WTC11 (cell line): ENCODE measurements around the gene ZNF248. TPM values are rescaled to one million over a fixed set of nuclear protein-coding genes. Genes with fewer than 3 reads are reported as not detected.

Experiments used
- ATAC-seq: fragments of 200-7000 bp; cut with Tn5 transposase; 2 replicates; pipeline ENCODE4 v1.10.0; 2021; ENCODE audit warnings: mild to moderate bottlenecking, moderate library complexity
- CTCF ChIA-PET: fragments of 300-600 bp; sonication (Branson Sonifier 250); formaldehyde crosslinking; loops from one replicate; lab custom pipeline; 2021; ENCODE audit warnings: antibody characterized with exemption; lab: Charles Lee
- POLR2A ChIA-PET: fragments of 350-600 bp; sonication (Branson Sonifier 250); formaldehyde crosslinking; loops from one replicate; lab custom pipeline; 2021; ENCODE audit warnings: antibody characterized with exemption; lab: Charles Lee
- DNase-seq: peaks from one replicate; pipeline ENCODE4 v3.0.0; 2021; ENCODE audit warnings: low spot score
- H3K27ac Mint-ChIP-seq: 2 replicates; pipeline ENCODE4 v1.8.0; 2021; ENCODE audit warnings: mixed read lengths
- H3K27me3 Mint-ChIP-seq: 2 replicates; pipeline ENCODE4 v1.8.0; 2021; ENCODE audit warnings: low read depth, mild to moderate bottlenecking, moderate library complexity, mixed read lengths
- H3K36me3 Mint-ChIP-seq: 2 replicates; pipeline ENCODE4 v1.8.0; 2021; ENCODE audit warnings: mixed read lengths
- H3K4me1 Mint-ChIP-seq: 2 replicates; pipeline ENCODE4 v1.8.0; 2022; ENCODE audit warnings: mixed read lengths
- H3K4me3 Mint-ChIP-seq: 2 replicates; pipeline ENCODE4 v1.8.0; 2021; ENCODE audit warnings: mild to moderate bottlenecking, moderate library complexity, mixed read lengths
- H3K9me3 Mint-ChIP-seq: 2 replicates; pipeline ENCODE4 v1.8.0; 2021; ENCODE audit warnings: mixed read lengths
- ATF1 ChIP-seq: sonication (generic); formaldehyde crosslinking; IDR thresholded peaks from 2 replicates; pipeline ENCODE4 v1.8.1; 2023; ENCODE audit warnings: mild to moderate bottlenecking, moderate library complexity, missing genetic modification reagents
- CREB1 ChIP-seq: sonication (generic); formaldehyde crosslinking; IDR thresholded peaks from 2 replicates; pipeline ENCODE4 v1.8.0; 2023; ENCODE audit warnings: mild to moderate bottlenecking, missing genetic modification reagents
- ETV6 ChIP-seq: sonication (generic); formaldehyde crosslinking; IDR thresholded peaks from 2 replicates; pipeline ENCODE4 v1.8.1; 2022; ENCODE audit warnings: mild to moderate bottlenecking, missing genetic modification reagents
- MYBL2 ChIP-seq: sonication (generic); formaldehyde crosslinking; IDR thresholded peaks from 2 replicates; pipeline ENCODE4 v1.8.1; 2023; ENCODE audit warnings: mild to moderate bottlenecking, moderate library complexity, missing genetic modification reagents
- NFE2L1 ChIP-seq: sonication (generic); formaldehyde crosslinking; IDR thresholded peaks from 2 replicates; pipeline ENCODE4 v1.8.1; 2023; ENCODE audit warnings: missing genetic modification reagents
- NR1H2 ChIP-seq: sonication (generic); formaldehyde crosslinking; IDR thresholded peaks from 2 replicates; pipeline ENCODE4 v1.9.0; 2021; ENCODE audit warnings: mild to moderate bottlenecking, moderate library complexity, missing genetic modification reagents
- SP1 ChIP-seq: sonication (generic); formaldehyde crosslinking; conservative IDR thresholded peaks from 2 replicates; pipeline ENCODE4 v1.8.1; 2022; ENCODE audit warnings: missing genetic modification reagents
- TP53 ChIP-seq: sonication (generic); formaldehyde crosslinking; IDR thresholded peaks from 2 replicates; pipeline ENCODE4 v1.8.1; 2023; ENCODE audit warnings: mild to moderate bottlenecking, missing genetic modification reagents
- ZBTB21 ChIP-seq: sonication (generic); formaldehyde crosslinking; IDR thresholded peaks from 2 replicates; pipeline ENCODE4 v1.8.1; 2023; ENCODE audit warnings: mild to moderate bottlenecking, missing genetic modification reagents, borderline replicate concordance
- ZNF138 ChIP-seq: sonication (generic); formaldehyde crosslinking; conservative IDR thresholded peaks from 2 replicates; pipeline ENCODE4 v1.8.1; 2022; ENCODE audit warnings: mild to moderate bottlenecking, moderate library complexity, missing genetic modification reagents
- total RNA-seq: library from RNA; stranded (reverse); gene quantifications from 3 replicates; pipeline ENCODE4 v1.2.3, GENCODE V29; 2021
- TF ChIP-seq, protein P1 (sequence below): sonication (generic); formaldehyde crosslinking; IDR thresholded peaks from 2 replicates; pipeline ENCODE4 v1.8.1; 2023; ENCODE audit warnings: mild to moderate bottlenecking, missing genetic modification reagents, borderline replicate concordance
- TF ChIP-seq, protein P2 (sequence below): sonication (generic); formaldehyde crosslinking; IDR thresholded peaks from 2 replicates; pipeline ENCODE4 v1.8.0; 2023; ENCODE audit warnings: mild to moderate bottlenecking, missing genetic modification reagents
- TF ChIP-seq, protein P3 (sequence below): sonication (generic); formaldehyde crosslinking; conservative IDR thresholded peaks from 2 replicates; pipeline ENCODE4 v1.8.1; 2023; ENCODE audit warnings: mild to moderate bottlenecking, low read depth, missing genetic modification reagents, moderate library complexity
- TF ChIP-seq, protein P4 (sequence below): sonication (generic); formaldehyde crosslinking; IDR thresholded peaks from 2 replicates; pipeline ENCODE4 v1.8.0; 2022; ENCODE audit warnings: mild to moderate bottlenecking, missing genetic modification reagents
- TF ChIP-seq, protein P5 (sequence below): fragments of 250-450 bp; sonication (Bioruptor Pico); IDR thresholded peaks from 2 replicates; pipeline ENCODE4 v1.9.0; 2021; ENCODE audit warnings: mild to moderate bottlenecking
- TF ChIP-seq, protein P6 (sequence below): sonication (generic); formaldehyde crosslinking; IDR thresholded peaks from 2 replicates; pipeline ENCODE4 v1.8.1; 2023; ENCODE audit warnings: mild to moderate bottlenecking, missing genetic modification reagents, moderate library complexity
- TF ChIP-seq, protein P7 (sequence below): sonication (generic); formaldehyde crosslinking; conservative IDR thresholded peaks from 2 replicates; pipeline ENCODE4 v1.8.1; 2022; ENCODE audit warnings: mild to moderate bottlenecking, missing genetic modification reagents
- TF ChIP-seq, protein P8 (sequence below): sonication (generic); formaldehyde crosslinking; IDR thresholded peaks from 2 replicates; pipeline ENCODE4 v1.8.1; 2023; ENCODE audit warnings: mild to moderate bottlenecking, missing genetic modification reagents, moderate library complexity
- TF ChIP-seq, protein P9 (sequence below): sonication (generic); formaldehyde crosslinking; IDR thresholded peaks from 2 replicates; pipeline ENCODE4 v1.8.1; 2022; ENCODE audit warnings: low read depth, missing genetic modification reagents, borderline replicate concordance

ZNF248 gene
- total RNA-seq, 1 experiment from 2014 or later = 1.9 TPM

DNA sequence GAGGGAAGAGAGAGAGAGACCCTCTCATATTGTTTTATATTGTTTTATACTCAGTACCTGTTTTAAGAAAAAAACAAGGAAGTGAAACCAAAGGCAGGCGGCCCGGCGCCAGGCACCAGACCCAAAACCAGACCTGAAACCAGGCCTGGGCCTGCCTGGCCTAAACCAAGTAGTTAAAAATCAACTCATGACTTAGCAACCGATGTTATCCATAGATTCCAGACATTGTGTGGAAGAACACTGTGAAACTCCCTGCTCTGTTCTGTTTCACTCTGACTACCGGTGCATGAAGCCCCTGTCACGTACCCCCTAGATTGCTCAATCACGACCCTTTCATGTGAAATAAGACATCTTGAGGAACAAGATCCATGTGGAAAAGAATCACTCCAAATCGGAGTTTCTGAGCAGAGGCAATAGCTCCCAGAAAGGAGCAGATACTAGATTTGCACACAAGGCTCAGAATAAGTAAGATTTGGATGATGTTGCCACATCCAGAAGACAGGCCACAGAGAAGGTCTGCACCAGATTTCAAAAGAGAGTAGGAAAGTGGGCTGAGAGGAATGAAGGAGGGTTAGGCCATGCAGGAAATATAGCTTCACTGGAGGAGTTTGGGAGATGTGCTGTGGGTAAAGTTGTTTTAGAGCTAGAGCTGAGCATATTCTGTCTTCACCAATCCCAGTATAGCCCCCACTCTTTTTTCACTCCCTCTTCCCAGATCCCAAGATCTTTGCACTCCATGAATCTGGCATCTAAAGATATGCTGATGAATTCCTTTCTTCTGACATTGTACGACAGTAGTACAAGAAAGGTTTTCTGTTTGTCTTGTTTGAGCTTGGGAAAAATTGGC lies 8.8 kb upstream of the ZNF248 start:
- peaks cover 57% of the 10 kb centered on the region for H3K36me3 Mint-ChIP-seq
- H3K27me3 Mint-ChIP-seq = no peaks in the 10 kb centered on the region; the same call in 1 of the 2 replicates
- H3K4me3 Mint-ChIP-seq = no peak overlapping the region
- no peak for ATAC-seq
- DNase-seq = no peak
- no peaks in the 10 kb centered on the region for H3K4me1 Mint-ChIP-seq
- TF ChIP-seq, protein P1, sequence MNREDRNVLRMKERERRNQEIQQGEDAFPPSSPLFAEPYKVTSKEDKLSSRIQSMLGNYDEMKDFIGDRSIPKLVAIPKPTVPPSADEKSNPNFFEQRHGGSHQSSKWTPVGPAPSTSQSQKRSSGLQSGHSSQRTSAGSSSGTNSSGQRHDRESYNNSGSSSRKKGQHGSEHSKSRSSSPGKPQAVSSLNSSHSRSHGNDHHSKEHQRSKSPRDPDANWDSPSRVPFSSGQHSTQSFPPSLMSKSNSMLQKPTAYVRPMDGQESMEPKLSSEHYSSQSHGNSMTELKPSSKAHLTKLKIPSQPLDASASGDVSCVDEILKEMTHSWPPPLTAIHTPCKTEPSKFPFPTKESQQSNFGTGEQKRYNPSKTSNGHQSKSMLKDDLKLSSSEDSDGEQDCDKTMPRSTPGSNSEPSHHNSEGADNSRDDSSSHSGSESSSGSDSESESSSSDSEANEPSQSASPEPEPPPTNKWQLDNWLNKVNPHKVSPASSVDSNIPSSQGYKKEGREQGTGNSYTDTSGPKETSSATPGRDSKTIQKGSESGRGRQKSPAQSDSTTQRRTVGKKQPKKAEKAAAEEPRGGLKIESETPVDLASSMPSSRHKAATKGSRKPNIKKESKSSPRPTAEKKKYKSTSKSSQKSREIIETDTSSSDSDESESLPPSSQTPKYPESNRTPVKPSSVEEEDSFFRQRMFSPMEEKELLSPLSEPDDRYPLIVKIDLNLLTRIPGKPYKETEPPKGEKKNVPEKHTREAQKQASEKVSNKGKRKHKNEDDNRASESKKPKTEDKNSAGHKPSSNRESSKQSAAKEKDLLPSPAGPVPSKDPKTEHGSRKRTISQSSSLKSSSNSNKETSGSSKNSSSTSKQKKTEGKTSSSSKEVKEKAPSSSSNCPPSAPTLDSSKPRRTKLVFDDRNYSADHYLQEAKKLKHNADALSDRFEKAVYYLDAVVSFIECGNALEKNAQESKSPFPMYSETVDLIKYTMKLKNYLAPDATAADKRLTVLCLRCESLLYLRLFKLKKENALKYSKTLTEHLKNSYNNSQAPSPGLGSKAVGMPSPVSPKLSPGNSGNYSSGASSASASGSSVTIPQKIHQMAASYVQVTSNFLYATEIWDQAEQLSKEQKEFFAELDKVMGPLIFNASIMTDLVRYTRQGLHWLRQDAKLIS = no peak
- TF ChIP-seq, protein P2, sequence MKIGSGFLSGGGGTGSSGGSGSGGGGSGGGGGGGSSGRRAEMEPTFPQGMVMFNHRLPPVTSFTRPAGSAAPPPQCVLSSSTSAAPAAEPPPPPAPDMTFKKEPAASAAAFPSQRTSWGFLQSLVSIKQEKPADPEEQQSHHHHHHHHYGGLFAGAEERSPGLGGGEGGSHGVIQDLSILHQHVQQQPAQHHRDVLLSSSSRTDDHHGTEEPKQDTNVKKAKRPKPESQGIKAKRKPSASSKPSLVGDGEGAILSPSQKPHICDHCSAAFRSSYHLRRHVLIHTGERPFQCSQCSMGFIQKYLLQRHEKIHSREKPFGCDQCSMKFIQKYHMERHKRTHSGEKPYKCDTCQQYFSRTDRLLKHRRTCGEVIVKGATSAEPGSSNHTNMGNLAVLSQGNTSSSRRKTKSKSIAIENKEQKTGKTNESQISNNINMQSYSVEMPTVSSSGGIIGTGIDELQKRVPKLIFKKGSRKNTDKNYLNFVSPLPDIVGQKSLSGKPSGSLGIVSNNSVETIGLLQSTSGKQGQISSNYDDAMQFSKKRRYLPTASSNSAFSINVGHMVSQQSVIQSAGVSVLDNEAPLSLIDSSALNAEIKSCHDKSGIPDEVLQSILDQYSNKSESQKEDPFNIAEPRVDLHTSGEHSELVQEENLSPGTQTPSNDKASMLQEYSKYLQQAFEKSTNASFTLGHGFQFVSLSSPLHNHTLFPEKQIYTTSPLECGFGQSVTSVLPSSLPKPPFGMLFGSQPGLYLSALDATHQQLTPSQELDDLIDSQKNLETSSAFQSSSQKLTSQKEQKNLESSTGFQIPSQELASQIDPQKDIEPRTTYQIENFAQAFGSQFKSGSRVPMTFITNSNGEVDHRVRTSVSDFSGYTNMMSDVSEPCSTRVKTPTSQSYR (CRISPR knock-in tag) = no peak
- TF ChIP-seq, protein P3, sequence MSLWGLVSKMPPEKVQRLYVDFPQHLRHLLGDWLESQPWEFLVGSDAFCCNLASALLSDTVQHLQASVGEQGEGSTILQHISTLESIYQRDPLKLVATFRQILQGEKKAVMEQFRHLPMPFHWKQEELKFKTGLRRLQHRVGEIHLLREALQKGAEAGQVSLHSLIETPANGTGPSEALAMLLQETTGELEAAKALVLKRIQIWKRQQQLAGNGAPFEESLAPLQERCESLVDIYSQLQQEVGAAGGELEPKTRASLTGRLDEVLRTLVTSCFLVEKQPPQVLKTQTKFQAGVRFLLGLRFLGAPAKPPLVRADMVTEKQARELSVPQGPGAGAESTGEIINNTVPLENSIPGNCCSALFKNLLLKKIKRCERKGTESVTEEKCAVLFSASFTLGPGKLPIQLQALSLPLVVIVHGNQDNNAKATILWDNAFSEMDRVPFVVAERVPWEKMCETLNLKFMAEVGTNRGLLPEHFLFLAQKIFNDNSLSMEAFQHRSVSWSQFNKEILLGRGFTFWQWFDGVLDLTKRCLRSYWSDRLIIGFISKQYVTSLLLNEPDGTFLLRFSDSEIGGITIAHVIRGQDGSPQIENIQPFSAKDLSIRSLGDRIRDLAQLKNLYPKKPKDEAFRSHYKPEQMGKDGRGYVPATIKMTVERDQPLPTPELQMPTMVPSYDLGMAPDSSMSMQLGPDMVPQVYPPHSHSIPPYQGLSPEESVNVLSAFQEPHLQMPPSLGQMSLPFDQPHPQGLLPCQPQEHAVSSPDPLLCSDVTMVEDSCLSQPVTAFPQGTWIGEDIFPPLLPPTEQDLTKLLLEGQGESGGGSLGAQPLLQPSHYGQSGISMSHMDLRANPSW (CRISPR knock-in tag) = no peak
- TF ChIP-seq, protein P4, sequence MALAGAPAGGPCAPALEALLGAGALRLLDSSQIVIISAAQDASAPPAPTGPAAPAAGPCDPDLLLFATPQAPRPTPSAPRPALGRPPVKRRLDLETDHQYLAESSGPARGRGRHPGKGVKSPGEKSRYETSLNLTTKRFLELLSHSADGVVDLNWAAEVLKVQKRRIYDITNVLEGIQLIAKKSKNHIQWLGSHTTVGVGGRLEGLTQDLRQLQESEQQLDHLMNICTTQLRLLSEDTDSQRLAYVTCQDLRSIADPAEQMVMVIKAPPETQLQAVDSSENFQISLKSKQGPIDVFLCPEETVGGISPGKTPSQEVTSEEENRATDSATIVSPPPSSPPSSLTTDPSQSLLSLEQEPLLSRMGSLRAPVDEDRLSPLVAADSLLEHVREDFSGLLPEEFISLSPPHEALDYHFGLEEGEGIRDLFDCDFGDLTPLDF = no peak
- TF ChIP-seq, protein P5, sequence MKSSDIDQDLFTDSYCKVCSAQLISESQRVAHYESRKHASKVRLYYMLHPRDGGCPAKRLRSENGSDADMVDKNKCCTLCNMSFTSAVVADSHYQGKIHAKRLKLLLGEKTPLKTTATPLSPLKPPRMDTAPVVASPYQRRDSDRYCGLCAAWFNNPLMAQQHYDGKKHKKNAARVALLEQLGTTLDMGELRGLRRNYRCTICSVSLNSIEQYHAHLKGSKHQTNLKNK (CRISPR knock-in tag) = no peak
- TF ChIP-seq, protein P6, sequence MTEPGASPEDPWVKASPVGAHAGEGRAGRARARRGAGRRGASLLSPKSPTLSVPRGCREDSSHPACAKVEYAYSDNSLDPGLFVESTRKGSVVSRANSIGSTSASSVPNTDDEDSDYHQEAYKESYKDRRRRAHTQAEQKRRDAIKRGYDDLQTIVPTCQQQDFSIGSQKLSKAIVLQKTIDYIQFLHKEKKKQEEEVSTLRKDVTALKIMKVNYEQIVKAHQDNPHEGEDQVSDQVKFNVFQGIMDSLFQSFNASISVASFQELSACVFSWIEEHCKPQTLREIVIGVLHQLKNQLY (CRISPR knock-in tag) = no peak
- TF ChIP-seq TP53 (no peak), MYBL2 (CRISPR knock-in tag) (no peak), ZNF138 (CRISPR knock-in tag) (no peak), NR1H2 (CRISPR knock-in tag) (no peak), CREB1 (CRISPR knock-in tag) (no peak), NFE2L1 (CRISPR knock-in tag) (no peak), ATF1 (CRISPR knock-in tag) (no peak), ETV6 (CRISPR knock-in tag) (no peak), SP1 (CRISPR knock-in tag) (no peak), ZBTB21 (CRISPR knock-in tag) (no peak)
- TF ChIP-seq, protein P7, sequence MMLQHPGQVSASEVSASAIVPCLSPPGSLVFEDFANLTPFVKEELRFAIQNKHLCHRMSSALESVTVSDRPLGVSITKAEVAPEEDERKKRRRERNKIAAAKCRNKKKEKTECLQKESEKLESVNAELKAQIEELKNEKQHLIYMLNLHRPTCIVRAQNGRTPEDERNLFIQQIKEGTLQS (CRISPR knock-in tag) = no peak
- TF ChIP-seq, protein P8, sequence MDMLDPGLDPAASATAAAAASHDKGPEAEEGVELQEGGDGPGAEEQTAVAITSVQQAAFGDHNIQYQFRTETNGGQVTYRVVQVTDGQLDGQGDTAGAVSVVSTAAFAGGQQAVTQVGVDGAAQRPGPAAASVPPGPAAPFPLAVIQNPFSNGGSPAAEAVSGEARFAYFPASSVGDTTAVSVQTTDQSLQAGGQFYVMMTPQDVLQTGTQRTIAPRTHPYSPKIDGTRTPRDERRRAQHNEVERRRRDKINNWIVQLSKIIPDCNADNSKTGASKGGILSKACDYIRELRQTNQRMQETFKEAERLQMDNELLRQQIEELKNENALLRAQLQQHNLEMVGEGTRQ (CRISPR knock-in tag) = no peak
- TF ChIP-seq, protein P9, sequence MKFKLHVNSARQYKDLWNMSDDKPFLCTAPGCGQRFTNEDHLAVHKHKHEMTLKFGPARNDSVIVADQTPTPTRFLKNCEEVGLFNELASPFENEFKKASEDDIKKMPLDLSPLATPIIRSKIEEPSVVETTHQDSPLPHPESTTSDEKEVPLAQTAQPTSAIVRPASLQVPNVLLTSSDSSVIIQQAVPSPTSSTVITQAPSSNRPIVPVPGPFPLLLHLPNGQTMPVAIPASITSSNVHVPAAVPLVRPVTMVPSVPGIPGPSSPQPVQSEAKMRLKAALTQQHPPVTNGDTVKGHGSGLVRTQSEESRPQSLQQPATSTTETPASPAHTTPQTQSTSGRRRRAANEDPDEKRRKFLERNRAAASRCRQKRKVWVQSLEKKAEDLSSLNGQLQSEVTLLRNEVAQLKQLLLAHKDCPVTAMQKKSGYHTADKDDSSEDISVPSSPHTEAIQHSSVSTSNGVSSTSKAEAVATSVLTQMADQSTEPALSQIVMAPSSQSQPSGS = no peak
- peaks cover 73% of the 10 kb centered on the region for H3K9me3 Mint-ChIP-seq
- CTCF ChIA-PET = no interaction called here
- POLR2A ChIA-PET = no interaction called here
- H3K27ac Mint-ChIP-seq = no peak overlapping the region
